ENCODE data around the gene ALPK1. TPM values are rescaled to one million over a fixed set of nuclear protein-coding genes. Genes with fewer than 3 reads are reported as not detected.

ALPK1 gene
- total RNA-seq, 1 donor from 2014 or later, result 5.0 TPM

GRCh38 chr4:112325530-112325929 is 28.4 kb downstream of the ALPK1 start:
- DNase-seq (ENCODE audit: low spot score) (no peak), ATAC-seq (no peak)

- ATAC-seq (peak; percentile 53), DNase-seq (ENCODE audit: low spot score) (no peak)
Measured at GRCh38 chr4:112327965-112328733, 31.0 kb downstream of the ALPK1 start.

- DNase-seq (ENCODE audit: low spot score) (no peak), ATAC-seq (no peak)
Measured at GRCh38 chr4:112328734-112329130, 31.6 kb downstream of the ALPK1 start.

DNA sequence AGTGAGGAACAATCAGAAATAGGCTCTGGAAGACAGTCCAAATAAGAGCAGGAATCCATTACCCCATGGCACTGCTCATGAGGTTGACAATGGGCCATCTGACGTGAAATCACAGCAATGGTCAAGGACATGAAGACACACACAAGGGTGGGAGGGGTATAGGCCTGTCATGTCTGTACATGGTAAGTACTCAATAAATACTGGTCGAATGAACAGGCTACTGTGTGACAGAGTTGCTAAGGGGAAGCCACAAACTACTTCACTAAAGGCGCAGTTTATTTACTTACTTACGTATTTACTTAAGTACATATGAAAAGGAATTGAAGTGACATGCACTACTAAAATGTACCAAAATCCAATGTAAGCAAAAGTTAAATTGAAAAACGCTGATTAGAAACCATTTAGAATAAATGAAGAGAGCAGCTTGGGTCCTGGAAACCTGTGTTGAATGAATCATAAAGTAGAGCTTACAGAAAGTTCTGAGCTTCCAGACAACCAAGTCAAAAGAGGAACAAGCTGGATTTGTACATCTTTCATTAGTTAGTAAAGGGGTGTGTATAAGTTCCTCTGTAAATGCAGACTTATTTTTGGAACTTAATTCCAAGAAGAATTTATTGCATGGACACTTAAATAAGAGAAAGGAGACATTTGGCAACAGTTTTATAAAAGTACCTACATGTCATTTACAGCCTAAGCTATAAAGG is 32.7 kb downstream of the ALPK1 start:
- no peak for ATAC-seq
- no peak for DNase-seq (ENCODE audit: low spot score)

DNA sequence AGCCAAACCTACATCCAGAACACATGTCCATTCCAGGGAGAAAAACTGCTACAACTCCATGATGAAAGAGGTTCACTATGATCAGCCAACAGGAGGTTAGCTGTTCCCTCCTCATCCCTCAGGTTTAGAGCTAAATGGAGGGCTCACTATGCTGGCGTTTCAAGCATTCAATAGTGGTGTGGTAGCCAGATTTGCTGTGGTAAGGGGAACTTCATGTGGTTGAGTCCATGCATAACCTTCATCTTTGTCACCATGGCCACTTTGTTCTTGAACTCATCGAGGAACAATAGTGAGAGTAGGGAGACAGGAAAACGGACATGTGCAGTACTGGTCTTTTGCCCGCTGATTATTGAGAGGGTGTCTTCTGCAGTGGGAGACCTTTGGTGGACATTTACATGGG is 33.8 kb downstream of the ALPK1 start:
- DNase-seq (ENCODE audit: low spot score) (no peak), ATAC-seq (no peak)

- ATAC-seq (peak; percentile 60), DNase-seq (ENCODE audit: low spot score) (no peak)
Measured at GRCh38 chr4:112332398-112332797, 35.2 kb downstream of the ALPK1 start.

DNA sequence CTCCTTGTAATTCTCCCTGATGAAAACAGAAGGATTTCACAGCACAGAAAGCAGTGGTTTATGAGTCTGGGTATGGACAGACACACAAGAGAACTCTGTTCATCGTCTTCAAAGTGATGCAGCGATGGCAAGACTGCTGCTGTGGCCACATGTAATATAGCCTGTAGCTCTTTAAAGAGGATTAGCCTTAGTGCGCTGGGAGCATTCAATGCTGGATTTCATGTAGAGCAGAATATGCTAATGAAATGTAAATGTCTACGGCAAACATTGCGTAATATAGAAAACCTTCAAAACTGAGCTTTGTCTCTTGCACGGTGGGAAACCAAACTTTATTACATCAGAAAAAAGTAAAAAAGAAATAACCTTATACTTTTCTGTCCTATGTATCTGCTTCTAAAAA is 42.9 kb downstream of the ALPK1 start:
- ATAC-seq, result no peak
- no peak for DNase-seq (ENCODE audit: low spot score)

GRCh38 chr4:112341033-112341432 is 43.9 kb downstream of the ALPK1 start:
- ATAC-seq (no peak), DNase-seq (ENCODE audit: low spot score) (no peak)

GRCh38 chr4:112343330-112344080 is 46.3 kb downstream of the ALPK1 start:
- no peak for ATAC-seq
- DNase-seq (ENCODE audit: low spot score), result no peak

DNA sequence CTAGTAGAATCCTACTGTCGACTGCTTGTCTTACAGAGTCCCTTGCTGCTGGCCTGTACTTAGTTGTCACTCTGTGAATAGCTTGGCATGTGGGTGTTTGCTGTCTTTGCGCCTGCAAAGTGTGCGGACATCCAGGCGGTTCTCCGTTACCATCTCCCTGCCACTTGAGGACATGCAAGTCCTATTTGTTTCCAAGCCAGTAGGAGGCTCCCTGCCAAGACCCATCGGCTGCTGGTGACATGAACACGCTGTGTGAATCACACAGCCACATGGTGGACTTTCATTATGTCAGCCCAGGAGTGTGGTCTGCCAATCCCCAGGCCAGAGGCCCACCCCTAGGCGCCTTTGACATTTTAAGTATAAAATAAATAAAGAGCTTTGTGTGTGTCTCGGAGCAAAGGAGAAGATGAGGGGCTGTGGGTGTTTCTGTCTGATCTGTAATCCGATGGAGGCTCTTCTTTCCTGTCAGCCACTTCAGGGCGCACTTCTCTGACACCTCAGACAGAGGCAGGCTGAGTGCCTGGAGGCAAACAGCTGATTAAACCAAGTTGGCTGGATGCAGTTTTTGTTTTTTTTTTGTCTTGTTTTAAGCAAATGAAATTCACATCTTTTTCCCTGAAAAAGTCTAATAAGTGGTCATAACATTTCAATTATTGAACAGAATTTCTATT is 51.5 kb downstream of the ALPK1 start:
- ATAC-seq (no peak), DNase-seq (ENCODE audit: low spot score) (no peak)

DNA sequence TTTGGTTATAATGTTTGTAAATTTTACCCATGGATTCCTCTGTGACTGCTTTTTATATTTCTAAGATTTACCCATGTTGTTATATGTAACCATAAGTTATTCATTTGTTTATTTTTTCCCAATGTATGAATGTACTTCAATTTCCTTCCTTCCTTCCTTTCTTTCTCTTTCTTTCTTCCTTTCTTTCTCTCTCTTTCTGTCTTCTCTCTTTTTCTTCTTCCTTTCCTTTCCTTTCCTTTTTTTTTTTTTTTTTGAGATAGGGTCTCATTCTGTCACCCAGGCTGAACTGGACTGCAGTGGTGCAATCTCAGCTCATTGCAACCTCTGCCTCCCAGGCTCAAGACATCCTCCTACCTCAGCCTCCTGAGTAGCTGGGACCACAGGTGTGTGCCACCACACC is 55.6 kb downstream of the ALPK1 start:
- DNase-seq (ENCODE audit: low spot score) (no peak), ATAC-seq (no peak)

DNA sequence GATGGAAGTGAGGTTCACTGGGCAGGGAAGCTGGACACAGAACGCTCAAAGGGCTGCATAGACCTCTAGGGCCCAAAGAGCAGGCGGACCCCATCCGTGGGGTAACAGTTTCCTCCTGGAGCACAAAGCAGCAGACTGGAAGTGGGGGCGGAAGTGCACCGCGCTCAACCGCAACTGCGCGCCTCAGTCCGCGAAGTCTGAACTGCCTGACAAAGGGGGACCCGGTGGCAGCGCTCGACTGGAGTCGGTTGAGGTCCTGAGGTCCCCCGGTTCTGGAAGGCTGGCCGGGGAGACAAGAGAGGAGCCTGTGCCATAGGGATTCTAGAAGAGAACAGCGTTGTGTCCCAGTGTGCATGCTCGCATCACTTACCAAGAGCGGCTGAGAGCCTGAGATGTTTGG is 58.5 kb downstream of the ALPK1 start:
- ATAC-seq (no peak), DNase-seq (ENCODE audit: low spot score) (no peak)

DNA sequence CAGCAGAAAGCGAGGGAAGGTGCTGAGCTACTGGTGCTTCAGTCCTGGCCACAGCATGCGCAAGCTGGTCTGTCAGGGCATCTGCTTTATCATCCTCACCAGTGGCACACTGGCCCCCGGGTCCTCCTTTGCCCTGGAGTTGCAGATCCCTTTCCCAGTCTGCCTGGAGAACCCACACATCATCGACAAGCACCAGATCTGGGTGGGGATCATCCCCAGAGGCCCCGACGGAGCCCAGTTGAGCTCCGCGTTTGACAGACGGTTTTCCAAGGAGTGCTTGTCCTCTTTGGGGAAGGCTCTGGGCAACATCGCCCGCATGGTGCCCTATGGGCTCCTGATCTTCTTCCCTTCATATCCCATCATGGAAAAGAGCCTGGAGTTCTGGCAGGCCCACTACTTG is 60.3 kb downstream of the ALPK1 start:
- ATAC-seq (no peak), DNase-seq (ENCODE audit: low spot score) (no peak)

DNA sequence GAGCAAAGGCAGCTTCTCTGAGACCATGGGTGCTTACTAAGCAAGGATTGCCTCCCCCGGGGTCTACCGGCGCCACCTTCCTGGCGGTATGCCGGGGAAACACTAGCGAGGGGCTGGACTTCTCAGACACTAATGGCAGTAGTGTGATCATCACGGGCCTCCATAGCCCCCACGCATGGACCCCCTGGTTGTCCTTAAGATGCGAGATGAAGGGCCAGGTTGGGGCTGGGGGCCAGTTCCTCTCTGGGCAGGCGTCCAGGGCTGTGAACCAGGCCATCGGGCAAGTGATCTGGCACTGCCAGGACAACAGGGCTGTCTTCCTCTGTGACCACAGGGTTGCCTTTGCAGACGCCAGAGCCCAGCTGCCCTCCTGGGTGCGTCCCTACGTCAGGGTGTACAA is 60.7 kb downstream of the ALPK1 start:
- DNase-seq (ENCODE audit: low spot score), result no peak
- no peak for ATAC-seq

DNA sequence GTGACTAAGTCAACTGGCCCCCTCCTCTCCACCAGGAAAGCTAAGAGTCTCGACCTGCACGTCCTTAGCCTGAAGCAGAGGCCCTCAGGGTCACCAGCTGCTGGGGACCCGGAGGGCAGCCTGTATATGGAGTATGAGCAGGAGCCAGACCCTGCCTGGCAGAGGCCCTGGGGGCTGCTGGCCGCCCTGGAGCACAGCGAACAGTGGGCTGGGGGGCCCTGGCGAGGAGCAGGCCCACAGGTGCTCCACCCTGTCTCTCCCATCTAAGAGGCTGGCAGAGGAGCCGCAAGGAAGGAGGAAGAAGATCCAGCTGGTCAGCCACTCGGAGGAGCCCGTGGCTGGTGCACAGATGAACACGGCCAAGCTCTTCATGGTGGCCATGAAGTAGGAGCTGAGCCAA is 61.2 kb downstream of the ALPK1 start:
- DNase-seq (ENCODE audit: low spot score), result no peak
- no peak for ATAC-seq

- ATAC-seq, result no peak
- DNase-seq (ENCODE audit: low spot score), result no peak
Measured at GRCh38 chr4:112358952-112359749, 62.0 kb downstream of the ALPK1 start.

GRCh38 chr4:112361181-112361791 is 64.1 kb downstream of the ALPK1 start:
- DNase-seq (ENCODE audit: low spot score) (no peak), ATAC-seq (no peak)

GRCh38 chr4:112370466-112370865 is 73.3 kb downstream of the ALPK1 start:
- ATAC-seq (no peak), DNase-seq (ENCODE audit: low spot score) (no peak)

- DNase-seq (ENCODE audit: low spot score) (no peak), ATAC-seq (no peak)
Measured at GRCh38 chr4:112371361-112371760, 74.2 kb downstream of the ALPK1 start.

- DNase-seq (ENCODE audit: low spot score), result no peak
- ATAC-seq, result no peak
Measured at GRCh38 chr4:112374850-112375249, 77.7 kb downstream of the ALPK1 start.
